GM19193 (cell line): Measurements from ENCODE around the gene SAMD11.

Source experiments
- POLR2A ChIP-seq: IDR thresholded peaks from 4 replicates; pipeline ENCODE4 v1.6.1; 2011; ENCODE audit not compliant: insufficient read depth, insufficient read length; ENCODE audit errors: extremely low read depth

SAMD11 gene

DNA sequence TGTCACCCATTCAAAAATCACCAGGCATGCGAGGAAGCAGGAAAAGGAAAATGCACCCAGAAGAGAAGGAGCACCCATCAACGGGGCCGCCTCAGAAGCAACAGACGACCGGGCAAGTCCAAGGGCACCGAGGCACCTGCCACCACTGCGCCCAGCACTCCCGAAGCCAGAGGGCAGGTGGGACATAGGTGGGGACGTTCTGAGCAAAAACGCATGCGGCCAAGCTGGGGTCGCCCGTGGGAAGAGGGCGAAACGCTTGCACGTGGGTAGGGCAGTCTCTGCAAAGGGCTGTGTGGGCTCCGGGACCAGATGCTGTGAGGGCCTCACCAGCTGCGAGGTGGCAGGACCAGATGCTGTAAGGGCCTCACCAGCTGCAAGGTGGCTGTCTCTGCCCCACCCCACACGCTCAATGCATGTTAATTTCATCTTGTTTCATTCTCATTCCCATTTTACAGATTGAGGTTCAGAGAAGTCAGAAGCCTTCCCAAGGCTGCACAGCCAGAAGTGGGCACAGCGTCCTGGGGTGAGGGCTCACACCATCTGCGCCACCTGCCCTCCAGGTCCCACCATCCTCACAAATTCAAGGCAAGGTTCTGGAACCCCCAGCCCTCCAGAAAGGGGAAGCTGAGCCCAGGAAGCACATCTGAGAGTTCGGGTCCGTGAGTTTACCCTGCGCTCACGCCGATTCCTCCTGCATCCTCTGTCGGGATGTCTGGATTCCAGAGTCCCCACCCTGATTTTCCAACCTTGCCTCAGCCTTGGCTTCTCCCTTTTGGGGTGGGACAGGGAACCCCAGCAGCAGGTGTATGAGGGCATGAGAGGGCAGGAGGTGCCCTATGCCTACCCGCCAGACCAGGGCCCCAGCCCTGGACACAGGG is 8.2 kb upstream of the SAMD11 start:
- no peak for TF ChIP-seq POLR2A

GRCh38 chr1:916173-917075 is 7.3 kb upstream of the SAMD11 start:
- no peak for TF ChIP-seq POLR2A

- TF ChIP-seq POLR2A, result no peak
These were observed 6.7 kb upstream of the SAMD11 start for GRCh38 chr1:917076-917459.

DNA sequence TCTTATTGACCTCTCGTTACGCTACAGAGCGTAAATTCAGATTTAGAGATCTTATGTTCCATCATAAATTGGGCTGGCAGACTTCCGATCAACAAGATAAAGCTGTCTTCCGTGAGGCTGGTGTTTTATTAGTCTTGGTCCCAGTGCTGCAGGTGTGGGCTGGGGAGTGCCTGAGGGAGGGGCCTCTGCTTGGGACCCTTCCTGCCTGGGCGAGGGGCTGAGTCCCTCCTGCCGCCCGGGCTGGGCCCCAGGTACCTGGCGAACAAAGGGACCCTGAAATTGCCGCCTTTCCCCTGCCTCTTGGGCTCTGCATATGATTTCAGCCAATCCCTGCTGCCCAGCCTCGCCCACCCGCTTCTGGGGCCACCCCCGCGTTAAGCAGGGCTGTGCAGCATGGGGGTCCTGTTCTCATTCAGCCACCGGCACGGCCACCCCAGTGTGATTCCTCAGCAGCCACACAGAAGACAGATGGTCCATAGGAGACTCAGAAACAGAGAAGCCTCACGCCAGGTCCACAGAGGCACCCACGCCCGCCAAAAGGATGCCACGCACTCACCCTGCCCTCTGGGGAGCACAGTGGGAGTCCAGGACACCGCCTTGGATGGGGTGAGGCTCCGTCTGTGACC is 6.1 kb upstream of the SAMD11 start:
- TF ChIP-seq POLR2A, result no peak

- TF ChIP-seq POLR2A, result no peak
These were observed 5.4 kb upstream of the SAMD11 start for GRCh38 chr1:918353-918752.

GRCh38 chr1:918843-919242 is 4.9 kb upstream of the SAMD11 start:
- no peak for TF ChIP-seq POLR2A

- TF ChIP-seq POLR2A, result no peak
These were observed 4.4 kb upstream of the SAMD11 start for GRCh38 chr1:919271-919872.

- TF ChIP-seq POLR2A, result no peak
These were observed 3.7 kb upstream of the SAMD11 start for GRCh38 chr1:920010-920409.

GRCh38 chr1:920521-920920 is 3.2 kb upstream of the SAMD11 start:
- TF ChIP-seq POLR2A, result no peak

DNA sequence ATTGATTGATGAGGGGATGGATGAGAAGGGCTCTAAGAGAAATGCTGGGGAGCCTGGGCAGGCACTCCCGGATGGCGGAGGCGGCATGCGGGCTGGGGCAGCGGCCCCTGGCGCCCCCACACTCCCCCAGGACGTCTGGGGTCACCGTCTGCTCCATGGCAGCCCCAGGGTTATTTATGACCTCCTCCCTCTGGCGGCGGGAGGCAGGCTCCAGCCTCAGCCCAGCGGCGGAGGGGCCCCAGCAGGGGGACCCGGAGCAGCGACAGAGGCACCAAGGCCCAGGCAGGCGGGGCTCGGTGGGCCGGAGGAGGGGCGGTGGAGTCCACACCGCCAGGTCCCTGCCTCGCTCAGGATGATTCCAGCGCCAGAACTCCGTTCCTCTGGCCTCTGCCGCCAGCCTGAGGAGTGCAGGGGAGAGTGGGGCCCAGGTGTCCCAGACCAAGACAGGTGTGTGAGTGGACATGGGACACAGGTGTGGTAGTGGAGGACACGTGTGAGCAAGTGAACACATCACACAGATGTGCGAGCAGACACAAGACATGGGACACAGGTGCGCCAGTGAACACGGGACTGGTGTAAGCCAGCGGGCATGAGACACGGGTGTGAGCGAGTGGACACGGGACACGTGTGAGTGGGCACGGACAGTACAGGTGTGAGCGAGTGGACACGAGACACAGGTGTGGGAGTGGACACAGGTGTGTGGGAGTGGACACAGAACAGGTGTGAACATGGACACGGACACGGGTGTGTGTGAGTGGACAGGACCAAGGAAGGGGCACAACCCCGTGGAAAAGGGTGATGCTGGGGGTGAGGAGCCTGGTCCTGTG is 2.5 kb upstream of the SAMD11 start:
- TF ChIP-seq POLR2A, result no peak

- no peak for TF ChIP-seq POLR2A
These were observed 400 bp downstream of the SAMD11 start for GRCh38 chr1:923991-924655.

DNA sequence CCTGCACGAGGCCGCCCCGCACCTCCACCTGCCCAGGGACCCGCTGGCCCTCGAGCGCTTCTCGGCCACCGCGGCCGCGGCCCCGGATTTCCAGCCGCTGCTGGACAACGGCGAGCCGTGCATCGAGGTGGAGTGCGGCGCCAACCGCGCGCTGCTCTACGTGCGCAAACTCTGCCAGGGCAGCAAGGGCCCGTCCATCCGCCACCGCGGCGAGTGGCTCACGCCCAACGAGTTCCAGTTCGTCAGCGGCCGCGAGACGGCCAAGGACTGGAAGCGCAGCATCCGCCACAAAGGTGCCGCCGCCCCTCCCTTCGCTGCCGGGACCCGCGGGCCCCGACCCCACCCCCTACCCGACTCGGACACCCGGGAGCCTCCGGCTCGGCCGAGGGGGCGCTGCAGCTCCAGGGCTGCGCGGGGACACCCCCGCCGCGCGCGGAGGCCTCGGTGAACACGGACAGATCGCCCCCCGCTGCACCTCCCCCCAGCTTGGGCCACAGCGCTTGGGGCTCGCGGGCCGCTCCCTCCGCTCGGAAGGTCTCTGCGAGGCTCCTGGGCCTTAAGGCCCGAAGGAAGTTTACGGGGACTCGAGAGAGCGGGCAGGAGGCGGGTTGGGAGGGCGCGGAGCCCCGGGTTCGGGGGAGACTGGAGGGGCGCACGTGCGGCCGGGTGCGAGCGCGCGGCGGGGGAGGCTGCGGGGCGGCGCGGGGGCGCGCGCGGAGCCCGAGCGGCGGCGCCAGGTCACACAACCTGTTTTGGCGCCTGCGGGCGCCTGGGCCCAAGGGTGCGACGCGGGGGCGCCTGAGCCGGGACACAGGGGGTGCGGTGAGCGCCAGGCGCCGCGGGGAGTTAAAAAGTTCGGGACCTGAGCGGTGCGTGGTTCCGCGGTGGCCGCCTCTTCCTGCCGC is 1.2 kb downstream of the SAMD11 start:
- no peak for TF ChIP-seq POLR2A
